Right hindlimb (tissue), 1 donor: ENCODE measurements around the gene SHANK1.

Experiments
- DNase-seq: peaks from one replicate; pipeline ENCODE4 v3.0.0-alpha.2; 2018

Gene SHANK1

DNA sequence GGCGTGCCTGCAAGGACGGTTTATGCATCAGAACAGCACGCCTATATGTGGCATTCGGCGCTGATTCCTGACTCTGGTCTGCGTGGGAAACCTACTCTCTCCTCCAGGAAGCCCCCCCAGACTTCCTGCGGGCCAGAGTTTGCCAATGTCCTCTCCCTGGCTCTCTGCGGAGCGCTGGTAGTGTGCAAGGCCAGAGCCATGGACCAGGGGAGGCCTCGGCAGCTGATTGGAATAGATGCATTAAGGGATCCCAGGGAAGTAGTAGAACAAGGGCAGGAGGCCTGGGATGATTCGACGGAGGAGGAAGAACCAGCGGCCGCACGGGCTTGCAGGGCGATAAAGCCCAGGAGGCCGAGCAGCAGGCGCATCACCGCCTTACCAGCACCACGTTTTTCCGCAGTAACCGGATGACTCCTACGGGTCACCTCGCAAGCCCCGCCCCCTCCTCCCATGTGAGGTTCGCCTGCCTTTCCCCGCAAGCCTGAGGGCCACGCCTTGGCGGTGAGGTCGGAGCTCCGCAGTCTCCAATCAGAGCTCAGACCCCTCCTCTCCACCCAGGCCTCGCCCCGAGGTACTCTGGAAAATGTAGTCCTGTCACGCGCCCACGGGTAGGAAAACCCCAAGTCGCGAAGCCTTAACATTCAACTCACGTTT, 8.6 kb upstream of the SHANK1 start:
- peak; percentile 87 for DNase-seq

DNA sequence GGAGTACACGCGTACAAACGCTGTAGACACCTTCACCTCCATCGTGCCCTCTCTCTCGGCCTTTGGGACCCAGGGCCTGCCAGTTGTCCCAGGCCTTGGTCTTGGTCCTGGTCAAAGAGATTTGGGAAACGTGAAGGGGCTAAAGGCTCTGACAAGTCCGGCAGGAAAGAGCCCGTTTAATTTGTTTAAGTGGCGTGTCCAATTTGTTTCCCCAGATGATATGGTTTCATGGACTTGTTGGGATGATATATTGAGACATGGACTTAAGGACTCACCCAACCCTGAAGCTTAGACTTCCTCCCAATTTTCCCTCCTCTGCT, 6.3 kb upstream of the SHANK1 start:
- DNase-seq: no peak

DNA sequence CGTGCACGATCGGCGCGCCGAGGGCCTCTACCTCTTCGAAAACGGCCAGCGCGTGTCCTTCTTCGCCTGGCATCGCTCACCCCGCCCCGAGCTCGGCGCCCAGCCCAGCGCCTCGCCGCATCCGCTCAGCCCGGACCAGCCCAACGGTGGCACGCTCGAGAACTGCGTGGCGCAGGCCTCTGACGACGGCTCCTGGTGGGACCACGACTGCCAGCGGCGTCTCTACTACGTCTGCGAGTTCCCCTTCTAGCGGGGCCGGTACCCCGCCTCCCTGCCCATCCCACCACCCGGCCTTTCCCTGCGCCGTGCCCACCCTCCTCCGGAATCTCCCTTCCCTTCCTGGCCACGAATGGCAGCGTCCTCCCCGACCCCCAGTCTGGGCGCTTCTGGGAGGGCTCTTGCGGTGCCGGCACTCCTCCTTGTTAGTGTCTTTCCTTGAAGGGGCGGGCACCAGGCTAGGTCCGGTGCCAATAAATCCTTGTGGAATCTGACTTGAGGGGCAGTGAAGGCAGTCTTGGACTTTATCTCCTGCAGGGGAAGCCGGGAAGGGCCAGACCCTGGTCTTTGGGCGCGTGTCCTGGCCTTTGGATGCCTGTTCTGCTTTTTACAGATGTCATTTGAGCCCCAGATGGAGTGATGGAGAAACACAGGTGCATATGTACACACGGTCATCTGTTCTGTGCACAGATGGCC, 5.8 kb upstream of the SHANK1 start:
- DNase-seq: no peak

DNA sequence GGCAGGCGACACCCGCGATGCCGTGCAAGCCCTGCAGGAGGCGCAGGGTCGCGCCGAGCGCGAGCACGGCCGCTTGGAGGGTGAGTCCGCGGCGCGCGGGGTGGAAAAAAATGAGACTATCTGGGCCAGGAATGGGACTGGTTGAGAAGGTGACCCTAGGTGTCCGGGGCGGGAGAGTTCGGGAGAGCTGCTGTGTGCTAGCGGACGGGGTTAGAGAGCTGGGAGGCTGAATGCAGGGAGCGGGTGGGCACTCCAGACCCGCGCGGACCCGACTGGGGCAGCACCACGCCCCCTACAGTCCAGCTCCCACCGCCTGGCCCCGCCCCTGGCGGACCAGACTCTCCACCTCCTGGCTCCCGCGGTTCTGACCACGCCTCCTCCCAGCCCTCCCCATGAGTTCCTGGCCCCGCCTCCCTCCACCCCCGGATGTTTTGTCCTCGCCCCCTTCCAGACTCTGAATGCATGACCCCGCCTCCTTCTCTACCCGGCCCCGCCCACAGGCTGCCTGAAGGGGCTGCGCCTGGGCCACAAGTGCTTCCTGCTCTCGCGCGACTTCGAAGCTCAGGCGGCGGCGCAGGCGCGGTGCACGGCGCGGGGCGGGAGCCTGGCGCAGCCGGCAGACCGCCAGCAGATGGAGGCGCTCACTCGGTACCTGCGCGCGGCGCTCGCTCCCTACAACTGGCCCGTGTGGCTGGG, 5.1 kb upstream of the SHANK1 start:
- DNase-seq: peak; percentile 100

DNA sequence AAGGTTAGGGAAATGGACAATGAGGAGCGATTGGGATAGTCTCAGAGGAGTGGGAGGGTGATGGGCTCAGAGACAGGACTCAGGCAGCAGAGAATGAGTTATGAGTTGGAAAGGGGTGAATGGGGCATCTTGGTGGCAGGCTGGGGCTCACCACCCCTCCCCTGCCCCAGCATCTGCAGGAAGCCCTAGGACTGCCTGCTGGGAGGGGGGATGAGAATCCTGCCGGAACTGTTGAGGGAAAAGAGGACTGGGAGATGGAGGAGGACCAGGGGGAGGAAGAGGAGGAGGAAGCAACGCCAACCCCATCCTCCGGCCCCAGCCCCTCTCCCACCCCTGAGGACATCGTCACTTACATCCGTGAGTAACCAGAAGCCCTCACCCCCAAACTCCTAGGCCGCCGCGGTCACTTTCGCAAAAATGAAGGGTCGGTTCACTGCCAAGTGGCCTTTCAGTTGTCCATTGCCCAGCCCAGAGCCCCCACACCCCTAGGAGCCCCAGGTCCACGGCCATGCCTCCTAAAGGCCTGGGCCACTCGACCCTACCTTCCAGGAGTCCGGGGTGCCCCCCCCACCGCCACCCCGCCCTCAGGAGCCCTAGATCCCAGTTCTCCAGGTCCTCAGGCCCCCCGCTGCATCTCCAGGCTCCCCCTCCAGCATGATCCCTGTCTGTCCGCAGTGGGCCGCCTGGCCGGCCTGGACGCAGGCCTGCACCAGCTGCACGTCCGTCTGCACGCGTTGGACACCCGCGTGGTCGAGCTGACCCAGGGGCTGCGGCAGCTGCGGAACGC, 4.3 kb upstream of the SHANK1 start:
- no peak for DNase-seq

DNA sequence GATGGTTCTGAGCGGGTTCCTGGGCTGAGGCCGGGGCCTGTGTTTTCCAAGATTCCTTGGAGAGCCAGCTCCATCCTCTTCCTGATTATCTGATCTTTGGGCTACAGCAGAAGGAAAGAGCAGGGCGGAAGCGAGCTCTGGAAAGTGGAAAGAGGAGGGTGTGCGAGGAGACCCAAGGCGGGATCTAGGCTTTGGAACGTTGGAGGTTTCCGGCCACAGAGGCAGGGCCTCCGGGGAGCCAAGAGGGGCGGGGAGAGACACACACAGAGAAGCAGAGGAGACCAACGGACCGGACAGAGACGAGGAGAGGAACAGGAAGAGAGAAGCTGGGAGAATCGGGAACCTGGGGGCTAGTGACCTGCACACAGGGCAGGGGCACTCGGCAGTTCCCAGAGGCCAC, 3.5 kb upstream of the SHANK1 start, which contains the start of gene CLEC11A:
Gene CLEC11A, plus strand, starts transcription at position 296 of the 400 bp plus-strand sequence. CDS start 162 bp downstream, outside the sequence.
- DNase-seq: peak; percentile 87

DNA sequence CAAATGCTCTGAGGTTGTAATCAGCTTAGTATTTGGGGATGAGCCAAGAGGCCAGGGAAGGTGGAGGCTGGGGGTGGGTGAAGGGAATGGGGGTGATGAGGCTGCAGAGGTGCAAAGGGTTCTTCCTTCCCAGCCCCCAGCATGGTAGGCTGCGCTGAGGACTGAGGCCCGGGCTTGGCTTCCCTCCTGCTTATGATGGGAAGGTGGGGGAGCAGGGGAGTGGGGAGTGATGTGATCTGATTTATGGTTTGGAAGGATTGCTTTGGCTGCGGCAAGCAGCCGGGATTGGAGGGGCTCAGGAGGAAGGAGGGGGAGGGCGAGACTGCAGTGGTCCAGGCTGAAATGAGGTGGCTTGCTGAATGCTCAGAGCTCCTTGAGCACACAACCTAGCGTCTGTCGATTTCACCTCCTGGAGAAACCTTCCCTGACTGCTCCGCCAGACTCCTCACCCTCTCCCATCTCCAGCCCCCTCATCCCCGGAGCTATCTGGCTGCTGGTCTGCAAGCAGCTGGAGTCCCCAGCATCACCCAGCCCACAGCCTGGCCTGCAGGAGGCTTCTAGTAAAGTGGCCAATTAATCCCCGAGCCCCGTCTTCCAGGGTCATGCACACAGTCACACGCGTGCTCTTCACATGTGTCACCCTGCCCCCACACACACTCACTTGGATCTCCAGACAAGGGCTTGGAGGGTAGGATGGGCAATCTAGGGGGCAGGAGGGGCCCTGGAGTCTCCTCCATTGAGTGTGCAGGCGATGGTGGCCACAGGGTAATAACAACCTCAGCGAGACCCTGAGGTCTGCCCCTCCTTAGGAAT, 2.8 kb upstream of the SHANK1 start:
- DNase-seq: no peak

DNA sequence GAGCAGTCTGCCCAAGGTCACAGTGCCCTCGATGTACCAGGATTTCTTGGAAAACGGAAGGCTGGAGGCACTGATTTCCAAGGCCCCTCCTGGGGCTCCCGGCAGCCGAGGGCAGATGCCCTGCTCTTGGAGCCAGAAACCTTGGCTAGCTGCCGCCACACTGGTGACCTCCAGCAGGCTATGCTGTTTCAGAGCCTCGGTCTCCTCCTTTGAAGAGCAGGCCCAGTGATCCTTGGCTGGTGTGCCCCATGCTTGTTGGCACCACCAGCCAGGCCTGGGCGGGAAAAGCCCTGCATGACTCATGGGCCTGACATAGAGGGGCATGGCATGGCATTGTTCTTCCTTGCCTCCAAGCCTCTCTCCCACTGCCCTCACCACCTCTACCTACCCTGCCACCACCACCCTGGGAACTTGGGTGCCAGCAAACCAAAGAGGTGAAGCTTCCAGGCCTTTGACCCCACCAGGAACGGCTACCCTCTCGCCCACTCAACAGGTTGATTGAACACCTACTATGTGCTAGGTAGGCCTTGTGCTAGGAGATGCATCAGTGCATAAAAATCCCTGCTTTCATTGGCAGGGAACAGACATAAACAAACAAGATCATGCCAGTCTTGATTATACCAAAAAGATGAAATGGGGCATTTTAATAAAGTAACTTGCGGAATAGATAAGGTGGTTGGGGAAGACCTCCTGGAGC, 2.0 kb upstream of the SHANK1 start:
- peak; percentile 54 for DNase-seq

DNA sequence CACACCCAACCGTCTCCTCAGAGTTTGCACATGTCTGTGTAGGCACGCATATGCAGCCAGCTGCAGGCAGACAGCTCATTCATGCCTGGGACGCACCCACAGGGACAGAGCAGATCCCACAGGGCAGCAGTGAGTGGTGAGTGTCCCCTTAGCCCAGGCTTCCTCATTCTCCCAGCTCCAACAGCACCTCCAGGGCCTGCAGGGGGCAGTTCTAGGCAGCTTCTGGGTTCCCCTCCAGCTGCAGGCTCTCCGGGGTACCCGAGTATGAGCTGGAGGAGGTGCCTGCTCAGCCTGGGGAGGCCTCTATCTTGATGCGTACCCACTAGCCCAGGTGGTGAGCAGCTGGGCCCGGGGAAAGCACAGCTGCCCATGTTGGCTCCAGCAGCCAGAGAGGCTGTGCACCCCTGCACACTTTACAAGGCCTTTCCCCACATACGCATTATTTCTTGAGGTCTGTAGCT, 1.3 kb upstream of the SHANK1 start:
- DNase-seq: peak; percentile 55

DNA sequence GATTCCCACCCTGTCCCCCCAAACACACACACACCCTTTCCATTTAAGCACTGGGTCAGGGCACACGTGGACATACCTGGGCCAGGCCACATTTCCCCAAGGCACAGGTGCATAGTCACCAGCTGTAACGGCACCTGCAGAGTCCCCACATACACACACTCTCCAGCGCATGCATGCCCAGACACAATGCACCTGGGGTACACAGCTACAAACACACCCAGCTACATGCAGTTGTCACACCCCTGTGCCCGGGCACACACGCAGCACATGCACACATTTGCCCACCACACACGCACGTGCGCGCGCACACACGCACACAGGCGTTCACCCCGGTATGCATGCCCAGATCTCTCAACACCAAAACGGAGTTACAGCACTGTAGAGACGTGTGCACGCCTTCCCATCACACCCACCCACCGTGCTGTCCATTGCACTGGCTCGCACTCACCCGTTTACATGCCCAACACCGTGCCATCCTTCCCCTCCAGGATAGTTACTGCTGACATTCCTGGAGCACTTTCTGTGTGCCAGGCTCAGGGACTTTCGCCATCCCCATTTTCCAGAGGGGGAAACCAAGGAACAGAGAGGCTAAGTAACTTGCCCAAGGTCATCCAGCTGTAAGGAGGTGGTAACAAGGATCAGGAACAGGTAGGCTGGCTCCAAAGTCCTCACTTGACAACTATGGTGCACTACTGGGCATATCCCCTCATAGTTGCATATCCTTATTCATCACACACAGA, 749 bp upstream of the SHANK1 start:
- DNase-seq: no peak

DNA sequence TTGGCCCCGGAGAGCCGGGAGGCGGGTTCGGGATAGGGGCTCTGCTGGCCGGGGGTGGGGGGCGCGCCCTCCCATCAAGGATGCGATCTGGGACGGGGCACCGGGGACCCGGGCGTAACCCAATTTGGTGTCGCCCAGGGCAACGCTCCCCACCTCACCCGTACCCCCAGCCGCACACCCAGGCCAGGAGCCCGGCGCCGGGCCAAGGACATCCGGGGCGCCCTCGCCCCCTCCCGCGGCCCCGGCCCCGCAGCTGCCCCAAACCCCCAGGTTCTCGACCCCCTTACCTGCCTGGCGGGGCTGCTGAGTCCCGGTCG, 525 bp downstream of the SHANK1 start:
- DNase-seq: no peak

DNA sequence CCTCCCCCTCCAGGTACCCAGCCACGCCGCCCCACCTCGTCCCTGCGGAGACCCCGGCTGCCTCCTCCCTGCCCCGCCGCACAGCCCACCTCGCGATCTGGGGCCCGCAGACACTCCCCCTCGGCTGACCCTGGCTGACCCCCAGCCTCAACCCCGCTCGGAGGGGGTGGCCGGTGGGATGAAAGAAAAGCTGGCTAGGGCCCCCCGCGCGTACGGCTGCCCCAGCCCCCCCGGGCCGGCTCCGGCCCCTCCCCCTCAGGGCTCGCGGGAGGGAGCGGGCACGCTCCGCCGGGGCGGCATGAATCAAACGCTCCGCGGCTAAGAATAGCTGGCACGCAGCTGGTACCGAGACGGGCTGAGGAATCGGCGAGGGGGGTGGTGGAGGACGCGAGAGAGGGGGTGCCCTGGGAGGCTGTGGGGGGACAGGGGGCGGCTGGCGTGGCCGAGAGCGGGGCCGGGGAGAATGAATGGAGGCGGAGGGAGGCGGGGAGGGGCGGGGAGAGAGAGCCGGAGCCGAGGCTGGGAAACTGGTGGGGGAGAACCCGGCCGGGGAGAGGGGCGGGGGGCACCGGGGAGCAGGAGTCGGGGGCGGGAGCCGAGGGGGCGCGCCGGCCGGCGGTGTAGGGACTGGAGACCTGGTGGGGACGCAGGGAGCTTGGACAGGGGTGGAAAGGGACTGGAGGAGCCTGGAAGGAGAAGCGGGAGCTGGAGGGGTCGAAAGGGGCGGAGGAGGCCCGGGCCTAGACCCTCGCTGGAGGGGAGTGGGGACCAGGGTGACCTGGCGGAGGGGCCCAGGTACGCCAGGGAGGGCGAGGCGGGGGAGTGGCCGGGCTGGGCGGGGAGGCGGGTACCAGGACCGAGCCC, 1.1 kb downstream of the SHANK1 start:
- no peak for DNase-seq

DNA sequence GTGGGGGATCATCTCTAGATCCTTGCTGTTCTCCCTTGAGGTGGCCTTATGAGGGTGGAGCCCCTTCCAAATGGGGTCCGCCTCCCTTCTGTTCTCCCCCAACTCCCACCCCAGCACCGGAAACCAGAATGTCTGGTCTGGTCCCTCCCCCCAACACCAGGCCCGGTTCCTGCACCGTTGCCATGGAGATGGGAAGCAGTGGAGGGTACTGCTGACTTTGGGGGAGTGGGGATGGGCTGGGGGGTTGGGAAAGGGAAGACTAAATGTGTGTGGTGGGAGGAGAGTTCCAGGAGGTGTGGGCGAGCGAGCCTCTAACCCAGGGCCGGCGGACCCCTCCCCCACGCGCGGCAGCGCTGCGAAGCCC, 1.7 kb downstream of the SHANK1 start:
- DNase-seq: no peak

DNA sequence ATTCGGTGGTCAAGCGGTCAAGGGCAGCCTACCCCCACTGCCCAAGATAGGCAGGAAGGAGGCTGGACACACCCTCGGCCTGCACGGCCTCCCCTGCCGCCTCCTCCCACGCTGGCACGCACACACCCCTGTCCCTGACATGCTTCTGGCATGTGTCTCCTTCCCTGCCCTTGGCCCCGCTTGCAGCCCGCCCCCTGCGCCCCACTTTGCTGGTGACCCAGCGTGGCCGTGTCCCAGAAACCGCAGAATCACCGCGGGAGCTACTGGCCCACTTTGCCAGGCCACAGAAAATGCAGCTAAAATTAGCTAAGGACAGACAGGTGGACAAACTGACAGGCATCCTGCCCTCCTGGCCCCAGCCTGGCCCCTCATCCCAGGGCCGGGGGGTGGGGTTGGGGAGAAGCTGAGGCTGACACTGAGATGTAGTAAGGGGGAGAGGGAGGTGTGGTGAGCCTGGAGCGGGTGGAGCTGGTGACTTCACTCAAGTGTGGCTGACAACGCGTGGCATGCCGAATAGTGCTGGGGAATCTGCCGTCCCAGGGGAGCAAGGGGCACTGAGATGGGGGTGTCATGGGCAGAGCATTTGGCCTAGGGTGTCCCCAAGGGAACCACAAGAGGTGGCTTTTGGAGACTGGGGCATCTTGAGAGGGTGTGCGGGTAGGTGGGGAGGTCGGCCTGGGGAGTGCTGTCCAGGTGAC, 2.4 kb downstream of the SHANK1 start:
- no peak for DNase-seq

DNA sequence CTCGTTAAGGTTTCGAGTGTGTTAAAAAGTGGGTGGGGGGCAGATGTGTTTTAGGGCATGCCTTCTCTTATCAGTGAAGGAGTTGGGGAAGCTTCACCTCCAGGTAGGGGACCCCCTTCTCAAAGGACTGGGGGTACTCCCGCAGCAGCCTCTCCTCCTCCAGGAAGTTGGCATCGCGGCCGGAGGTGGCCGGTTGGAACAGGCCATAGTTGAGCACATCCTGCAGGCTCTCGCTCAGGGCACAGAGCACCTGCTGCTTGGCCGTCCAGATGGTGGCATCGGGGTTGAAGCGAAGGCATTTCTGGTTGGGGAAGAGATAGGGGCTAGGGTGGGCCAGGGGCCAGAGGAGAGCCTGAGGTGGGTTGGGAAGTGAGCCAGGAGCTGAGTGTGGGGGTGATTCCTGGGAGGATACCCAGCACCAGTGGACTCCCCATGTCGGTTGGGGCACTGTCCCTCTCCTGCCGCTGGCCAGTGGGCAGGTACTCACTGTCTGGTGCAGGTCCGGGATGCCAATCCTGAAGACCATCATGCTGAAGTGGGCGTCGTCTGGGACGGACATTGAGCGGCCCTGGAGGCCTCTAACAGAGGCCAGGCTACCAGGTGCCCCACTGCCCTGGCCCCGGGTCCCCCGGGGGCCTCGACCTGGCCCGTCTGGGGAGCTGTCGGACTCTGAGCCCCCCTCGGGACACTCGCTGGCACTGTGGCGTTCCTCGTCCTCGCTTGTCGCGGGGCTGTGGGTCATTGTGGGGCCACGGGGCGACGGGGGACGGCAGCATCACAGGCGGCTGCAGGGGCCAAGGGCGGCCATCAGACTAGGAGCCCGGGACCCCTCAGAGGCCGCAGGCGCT, 3.2 kb downstream of the SHANK1 start:
- no peak for DNase-seq

DNA sequence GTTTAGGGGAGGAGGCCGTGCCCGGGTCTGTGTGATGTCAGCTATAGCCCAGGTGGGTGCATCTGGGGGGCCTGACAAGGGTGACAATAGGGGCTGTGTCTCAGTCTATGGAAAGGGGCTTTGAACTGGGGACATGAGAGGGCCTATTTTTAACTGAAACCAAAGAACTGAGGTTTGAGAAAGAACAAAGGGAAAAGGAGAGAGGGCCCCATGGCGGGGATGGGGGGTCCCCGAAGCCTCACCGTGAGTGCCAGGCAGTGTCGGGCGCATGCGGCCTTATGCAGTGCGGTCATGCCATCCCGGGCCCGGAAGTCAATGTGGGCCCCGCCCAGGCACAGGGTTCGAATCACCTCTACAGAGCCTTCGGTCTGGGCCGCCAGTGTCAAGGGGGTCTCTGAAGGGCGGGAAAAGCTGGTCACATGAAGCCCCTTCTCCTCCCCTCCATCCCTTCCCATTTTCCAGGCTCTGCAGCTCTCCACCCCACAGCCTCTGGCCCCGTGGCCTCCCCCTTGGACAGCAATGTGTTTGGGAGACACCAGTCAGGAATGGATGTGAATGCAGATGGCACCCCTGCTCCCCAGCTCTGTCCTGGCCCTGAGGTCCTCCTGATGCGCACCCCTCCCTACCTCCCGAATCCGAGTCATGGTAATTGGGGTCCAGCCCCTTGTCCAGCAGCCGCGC, 5.9 kb downstream of the SHANK1 start:
- no peak for DNase-seq

DNA sequence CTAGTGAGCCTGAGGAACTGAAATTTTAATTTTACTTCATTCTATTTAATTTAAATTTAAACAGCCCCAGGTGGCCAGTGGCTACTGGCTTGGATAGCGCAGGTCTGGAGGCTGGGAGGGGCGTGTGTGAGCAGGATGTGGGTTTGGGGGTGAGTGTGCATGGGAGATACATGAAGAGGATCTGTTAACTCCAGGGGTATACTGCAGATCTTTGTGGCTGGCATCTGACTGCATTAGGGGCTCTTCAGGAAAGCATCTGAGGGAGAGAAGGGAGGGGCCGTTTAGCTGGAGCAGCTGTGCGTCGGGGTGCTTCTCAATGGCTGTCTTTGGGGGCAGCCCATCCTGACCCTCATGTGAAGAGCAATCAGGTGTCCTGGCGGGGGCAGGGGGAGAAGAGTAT, 6.8 kb downstream of the SHANK1 start:
- DNase-seq: no peak

DNA sequence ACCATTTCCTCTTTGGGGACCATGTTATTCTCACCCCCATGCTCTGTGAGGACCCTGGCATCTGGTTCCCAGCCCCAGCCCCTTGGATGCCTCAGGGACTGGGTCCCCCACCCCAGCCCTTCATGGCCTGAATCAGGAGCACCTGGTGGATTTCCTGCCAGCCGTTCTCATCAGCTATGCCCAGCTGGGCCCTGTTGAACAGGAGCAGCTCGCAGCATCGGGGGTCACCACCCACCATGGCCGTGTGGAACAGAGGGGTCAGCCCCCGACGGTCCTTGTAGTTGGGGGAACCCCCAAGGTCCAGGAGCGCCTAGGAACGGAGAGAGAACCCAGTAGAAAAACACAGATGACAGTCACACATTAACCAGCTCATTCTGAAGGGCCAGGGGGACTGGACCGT, 7.8 kb downstream of the SHANK1 start:
- DNase-seq: no peak
